ENCODE measurements around the gene ATF6.

GRCh38 chr1:161973924-161974845 is 208.1 kb downstream of the ATF6 start:
- TF ChIP-seq CTCF (IDR thresholded peaks at IDR 0.05) (no peak), POLR2A (IDR thresholded peaks at IDR 0.05) (no peak)
